HG02623 (cell line): ENCODE data around the gene DNAH3.
"Not testable (repeated sequence)": the region's sequence is repeated elsewhere in the genome, so short reads cannot be mapped to it uniquely, and the experiment has no call there.

ENCODE experiments used
- ATAC-seq: cut with Tn5 transposase; IDR thresholded peaks from one replicate; pipeline ENCODE4 v1.9.1; 2021; ENCODE audit warnings: moderate library complexity; ENCODE audit not compliant: unreplicated experiment

The DNAH3 gene

GRCh38 chr16:21150375-21151001 is at the start of gene DNAH3:
TSS of gene DNAH3 (minus strand) at chr16:21150846. CDS start at chr16:21150319, 527 bp downstream.
- ATAC-seq: no peak

DNA sequence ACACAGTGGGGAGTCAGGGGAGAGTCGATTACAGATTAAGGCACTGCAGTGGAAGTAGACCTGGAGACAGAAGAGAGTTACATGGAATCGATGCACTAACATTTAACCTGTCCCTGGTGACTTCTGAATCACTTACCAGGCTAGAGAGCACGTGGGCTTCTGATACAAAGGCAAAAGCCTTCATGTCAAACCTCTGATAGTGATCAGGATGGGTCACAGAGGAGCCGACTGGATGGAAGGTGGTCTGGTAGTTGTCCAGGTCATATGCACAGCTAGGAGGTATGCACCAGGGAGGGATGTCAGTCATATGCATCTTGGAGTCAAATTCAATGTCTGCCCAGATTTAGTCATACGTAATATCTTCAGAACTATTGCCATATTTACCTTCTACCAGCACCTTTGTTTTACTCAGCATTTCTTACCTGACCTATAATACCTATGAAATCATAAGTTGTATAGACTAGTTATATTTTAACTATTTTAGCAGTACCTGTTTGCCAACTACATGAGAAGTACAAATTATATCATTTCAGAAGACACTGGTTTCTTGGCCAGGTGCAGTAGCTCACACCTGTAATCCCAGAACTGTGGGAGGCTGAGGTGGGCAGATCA is 49.1 kb upstream of the DNAH3 start:
- no peak for ATAC-seq

- no peak for ATAC-seq
Measured at GRCh38 chr16:21197621-21198020, 47.0 kb upstream of the DNAH3 start.

DNA sequence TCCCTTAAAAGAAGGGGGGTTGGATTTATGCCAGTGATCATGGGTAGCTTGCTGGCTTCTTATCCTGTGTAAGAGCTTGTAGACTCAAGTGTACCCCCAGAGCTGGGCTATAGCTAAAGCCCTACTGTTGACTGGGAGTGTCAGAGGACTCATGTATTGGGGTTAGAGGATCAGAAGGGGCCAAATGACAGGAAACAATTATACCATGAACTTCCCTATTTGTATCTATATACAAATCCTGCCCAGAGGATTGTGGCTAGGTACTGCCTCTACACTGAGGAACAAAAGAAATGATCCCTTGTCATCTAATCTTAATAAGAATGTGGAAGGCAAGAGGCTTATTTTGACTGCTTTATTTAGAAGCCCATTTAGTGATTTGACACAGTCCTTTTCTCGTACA is 46.5 kb upstream of the DNAH3 start:
- no peak for ATAC-seq

GRCh38 chr16:21195330-21195729 is 44.7 kb upstream of the DNAH3 start:
- not testable (repeated sequence) for ATAC-seq

DNA sequence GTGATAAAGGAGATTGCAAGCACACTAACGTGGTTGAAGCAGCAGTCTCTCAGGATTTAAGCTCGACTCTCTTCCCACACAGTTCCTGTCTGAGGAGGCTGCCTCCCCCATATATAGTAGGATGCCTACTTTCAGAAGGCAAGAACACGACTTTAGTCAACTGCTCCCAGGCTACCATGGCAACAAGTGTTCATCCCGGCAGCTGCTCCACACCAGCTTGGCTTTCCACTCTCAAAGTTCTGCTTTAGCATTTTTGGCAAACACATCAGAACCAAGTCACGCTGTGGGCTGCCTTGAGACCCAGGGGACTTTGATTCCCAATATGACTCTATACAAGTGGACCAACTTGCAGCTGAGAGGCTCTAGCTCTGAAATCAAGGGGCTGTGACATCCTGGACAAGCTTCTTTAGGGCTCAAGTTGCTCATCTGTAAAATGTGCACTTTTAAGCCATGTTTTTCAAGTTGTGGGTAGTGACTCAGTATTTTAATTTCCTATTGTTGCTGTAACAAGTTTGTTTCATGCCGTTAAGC is 44.2 kb upstream of the DNAH3 start:
- ATAC-seq: no peak

DNA sequence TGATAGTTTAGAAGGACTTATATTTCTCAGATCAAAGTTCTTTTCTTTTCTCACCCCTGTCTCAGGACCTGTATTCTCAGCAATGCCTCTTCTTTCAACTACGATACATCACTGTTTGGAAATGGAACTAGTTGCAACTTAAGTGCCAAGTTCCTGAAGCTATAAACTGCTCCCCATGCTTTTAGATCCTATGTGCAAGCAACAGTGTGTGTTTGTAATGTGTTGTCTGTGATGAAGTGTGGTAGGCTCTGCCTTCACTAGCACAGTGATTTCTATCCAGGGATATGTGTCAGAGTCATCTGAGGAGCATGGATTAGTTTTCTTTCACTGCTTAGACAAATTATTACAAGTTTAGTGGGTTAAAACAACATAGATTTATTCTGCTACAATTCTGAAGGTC is 42.3 kb upstream of the DNAH3 start:
- ATAC-seq: no peak

DNA sequence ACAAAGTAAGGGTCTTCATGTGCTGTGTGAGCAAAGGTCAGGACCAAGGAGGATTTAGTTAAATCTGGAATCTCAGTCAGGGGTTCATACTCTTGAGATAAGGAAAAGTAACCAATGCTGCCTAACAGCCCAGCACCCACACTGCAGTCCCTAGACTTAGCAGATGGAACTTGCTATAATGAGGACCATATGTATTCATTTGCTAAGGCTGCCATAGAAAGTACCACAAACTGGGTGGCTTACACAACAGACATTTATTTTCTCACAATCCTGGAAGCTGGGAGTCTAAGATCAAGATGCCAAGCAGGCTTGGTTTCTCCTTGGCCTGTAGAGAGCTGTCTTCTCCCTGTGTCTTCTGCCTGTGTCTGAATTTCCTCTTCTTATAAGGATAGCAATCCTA is 40.0 kb upstream of the DNAH3 start:
- ATAC-seq: no peak

GRCh38 chr16:21190013-21190412 is 39.4 kb upstream of the DNAH3 start:
- ATAC-seq: no peak

DNA sequence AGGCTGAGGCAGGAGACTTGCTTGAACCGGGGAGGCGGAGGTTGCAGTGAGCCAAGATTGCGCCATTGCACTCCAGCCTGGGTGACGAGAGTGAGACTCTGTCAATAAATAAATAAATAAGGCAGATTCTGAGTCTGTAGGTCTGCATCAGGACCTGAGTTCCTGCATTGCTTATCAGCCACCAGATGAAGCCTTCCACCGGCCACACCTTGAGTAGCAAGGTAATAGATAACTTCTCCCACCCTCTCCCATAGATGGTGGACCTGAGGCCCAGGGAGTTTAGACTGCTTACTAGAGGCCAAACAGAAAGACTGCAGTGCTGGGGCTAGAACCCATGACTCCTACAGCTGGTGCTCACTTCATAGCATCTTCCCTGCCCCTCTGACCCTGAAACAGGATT is 38.7 kb upstream of the DNAH3 start:
- no peak for ATAC-seq

DNA sequence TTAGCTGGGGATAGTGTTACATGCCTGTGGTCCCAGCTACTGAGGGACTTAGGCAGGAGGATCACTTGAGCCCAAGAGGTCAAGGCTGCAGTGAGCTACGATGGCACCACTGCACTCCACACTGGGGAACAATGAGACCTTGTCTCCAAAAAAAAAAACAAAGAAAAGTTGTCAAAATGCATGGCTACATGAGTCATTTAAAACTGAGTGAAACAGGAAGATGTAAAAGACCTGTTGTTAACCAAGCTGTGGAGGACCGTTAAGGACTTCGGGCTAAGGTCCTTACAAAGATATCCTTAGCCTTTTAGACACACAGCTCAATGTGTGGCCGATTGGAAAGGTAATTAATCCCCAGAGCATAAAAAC is 35.7 kb upstream of the DNAH3 start:
- ATAC-seq: no peak

- ATAC-seq: no peak
Measured at GRCh38 chr16:21185659-21186325, 35.1 kb upstream of the DNAH3 start.

GRCh38 chr16:21184834-21185233 is 34.2 kb upstream of the DNAH3 start:
- no peak for ATAC-seq

DNA sequence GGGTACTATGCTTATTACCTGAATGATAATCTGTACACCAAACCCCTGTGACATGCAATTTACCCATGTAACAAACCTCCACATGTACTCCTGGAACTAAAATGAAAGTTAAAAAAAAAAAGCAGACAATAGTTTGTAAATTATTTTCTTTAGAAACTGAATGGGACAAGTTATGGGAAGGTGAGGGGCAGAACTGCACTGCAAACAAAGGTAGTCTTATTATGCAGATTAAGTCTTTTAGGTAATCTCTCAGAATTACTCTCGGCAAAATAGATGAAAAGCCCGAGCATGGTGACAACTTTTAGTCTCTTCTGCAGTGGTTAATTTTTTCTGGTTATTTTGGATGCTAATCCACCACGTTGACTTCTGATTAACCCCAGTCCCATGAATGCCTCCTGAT is 33.3 kb upstream of the DNAH3 start:
- no peak for ATAC-seq

DNA sequence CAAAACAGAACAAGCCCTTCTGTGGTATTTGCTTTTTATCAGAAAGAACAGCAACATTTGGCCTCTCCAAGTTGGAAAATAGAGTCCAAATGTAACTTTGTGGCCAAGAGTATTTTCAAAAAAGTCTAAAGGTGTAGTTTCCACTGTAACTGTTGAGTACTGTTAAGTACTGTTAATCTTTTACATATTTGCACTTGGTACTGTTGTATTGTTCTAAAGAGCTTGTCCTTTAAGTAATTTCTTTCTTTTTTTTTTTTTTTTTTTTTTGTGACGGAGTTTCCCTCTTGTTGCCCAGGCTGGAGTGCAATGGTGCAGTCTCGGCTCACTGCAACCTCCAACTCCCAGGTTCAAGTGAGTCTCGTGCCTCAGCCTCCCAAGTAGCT is 29.3 kb upstream of the DNAH3 start:
- ATAC-seq: no peak

DNA sequence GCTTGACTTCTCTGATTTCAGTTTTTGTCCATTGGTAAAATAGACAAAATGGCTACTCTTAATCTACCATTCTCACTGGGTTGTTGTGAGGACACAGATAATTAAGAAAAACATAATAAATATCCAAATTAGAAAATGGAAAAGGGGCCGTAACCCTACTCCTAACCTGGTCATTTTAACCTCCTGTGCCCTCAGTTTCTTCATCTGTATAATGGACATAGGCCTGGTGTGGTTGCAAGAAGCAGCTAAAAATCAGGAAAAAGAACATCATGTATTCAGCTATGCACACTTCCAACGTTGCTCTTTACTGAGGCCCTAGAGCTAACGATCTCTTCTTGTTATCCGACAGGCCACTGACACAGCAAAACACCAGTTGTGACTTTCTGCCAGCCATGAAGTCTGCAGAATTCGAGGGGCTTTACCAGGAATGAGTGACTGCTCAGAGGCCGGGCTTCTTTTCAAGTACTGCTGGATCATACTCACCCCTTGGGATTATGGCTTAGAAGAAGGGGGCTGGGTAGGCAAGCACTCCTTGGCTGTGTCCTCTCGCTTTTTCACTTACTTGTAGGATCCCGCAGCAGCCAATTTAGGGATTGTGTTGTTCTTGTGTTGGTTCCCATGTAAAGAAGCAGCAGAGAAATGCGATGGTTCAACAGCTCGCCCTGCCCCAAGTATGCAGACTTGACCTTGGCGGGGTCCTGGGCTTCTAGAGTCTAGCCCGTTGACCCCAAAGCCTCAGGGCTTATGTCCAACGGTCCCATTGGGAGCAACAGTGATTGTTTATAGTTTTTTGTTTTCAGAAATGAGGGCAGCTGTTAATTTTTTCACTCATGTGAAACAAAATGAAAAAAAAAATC is 28.7 kb upstream of the DNAH3 start:
- ATAC-seq: no peak

- ATAC-seq: no peak
Measured at GRCh38 chr16:21175397-21175796, 24.8 kb upstream of the DNAH3 start.

DNA sequence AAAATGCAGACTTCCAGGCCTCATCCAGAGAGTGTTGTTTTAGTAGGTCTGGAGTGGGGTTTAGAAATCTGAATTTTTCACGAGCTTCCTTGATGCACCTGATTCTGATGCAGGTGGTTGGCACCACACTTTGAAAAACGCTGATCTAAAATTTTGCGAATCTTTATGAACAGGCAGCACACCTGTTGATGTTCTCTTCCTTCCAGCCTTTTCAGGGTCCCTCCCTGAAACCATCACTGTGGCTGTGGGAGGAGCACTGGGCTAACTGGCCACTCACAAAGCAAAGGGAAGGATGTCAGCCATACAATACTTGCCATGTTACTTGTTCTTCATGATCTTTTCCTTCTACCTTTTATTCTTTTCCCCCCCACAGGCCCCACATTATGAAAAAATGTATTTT is 22.0 kb upstream of the DNAH3 start:
- ATAC-seq: no peak

DNA sequence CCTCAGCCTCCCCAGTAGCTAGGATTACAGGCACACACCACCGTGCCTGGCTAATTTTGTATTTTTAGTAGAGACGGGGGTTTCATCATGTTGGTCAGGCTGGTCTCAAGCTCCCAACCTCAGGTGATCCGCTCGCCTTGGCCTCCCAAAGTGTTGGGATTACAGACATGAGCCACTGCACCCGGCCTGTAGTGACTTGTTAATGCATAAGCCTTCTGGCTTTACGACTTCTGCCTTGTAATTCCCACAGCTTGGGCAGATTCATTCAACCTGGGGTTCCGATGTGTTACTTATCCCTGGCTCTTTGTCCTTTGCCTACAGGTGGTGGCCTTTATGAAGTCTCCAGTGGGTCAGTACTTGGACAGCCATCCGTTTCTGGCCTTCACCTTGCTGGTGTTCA is 19.5 kb upstream of the DNAH3 start:
- not testable (repeated sequence) for ATAC-seq

DNA sequence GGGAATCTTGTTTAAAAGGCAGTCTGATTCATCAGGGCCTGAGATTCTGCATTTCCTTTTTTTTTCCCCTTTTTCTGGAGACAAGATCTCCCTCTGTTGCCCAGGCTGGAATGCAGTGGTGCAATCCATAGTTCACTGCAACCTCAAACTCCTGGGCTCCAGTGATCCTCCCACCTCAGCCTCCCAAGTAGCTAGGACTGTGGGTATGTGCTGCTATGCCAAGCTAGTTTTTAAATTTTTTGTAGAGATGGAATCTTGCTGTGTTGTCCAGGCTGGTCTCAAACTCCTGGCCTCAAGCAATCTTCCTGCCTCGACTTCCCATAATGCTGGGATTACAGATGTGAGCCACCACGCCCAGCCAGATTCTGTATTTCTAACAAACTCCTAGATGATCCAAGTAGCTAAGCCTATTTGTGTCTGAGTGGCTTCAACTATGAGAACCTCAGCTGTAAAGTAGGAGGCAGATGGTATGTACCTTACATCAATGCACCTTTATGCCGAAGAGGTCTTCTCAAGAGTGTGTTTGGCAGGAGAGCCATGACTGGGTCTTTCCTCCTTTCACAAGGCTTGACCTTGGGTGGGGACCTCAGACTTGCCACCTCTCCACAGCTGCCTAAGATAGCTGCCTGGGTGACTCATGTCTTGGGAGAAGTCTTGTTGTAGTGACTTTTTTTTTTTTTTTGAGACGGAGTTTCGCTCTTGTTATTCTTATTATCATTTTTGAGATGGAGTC is 18.8 kb upstream of the DNAH3 start:
- ATAC-seq: no peak
